CD4-positive, alpha-beta T cell treated with Interleukin-2 at 100 ng/mL for 4 hours (primary cell): Measurements from ENCODE around the gene CASQ2.

ENCODE experiments used
- DNase-seq: peaks from one replicate; pipeline ENCODE4 v3.0.0-alpha.2; 2020; ENCODE audit warnings: low spot score

CASQ2 gene

DNA sequence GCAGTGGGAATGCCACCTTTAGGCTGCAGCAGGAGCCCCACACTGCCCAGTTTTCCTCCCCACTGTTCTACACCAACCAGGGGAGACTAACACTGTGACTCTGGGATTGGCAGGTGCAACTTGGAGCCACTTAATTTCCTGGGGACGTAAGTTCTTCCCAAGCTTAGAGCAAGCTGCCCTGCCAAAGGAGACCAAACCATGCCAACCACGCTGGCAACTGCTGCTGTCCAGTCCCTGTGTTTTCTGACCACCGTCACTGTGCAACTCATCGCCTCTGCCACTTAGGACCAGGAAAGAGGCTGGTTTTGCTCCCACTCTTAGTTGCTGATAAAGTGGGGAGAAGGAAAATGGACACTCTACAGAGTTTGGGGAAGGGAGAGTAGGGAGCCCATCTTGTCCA is 76.3 kb downstream of the CASQ2 start:
- no peak for DNase-seq

DNA sequence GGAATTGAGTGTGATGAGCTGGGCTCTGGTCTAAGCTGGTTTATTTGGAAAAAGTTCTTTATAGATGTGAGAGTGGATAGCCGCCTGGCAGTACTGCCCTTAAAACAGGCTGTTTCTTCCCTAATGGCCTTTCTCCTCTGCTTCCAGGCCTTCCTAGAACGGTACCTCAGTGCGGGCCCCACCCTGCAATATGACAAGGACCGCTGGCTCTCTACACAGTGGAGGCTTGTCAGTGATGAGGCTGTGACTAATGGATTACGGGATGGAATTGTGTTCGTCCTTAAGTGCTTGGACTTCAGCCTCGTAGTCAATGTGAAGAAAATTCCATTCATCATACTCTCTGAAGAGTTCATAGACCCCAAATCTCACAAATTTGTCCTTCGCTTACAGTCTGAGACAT is 77.5 kb downstream of the CASQ2 start:
- DNase-seq = no peak

DNA sequence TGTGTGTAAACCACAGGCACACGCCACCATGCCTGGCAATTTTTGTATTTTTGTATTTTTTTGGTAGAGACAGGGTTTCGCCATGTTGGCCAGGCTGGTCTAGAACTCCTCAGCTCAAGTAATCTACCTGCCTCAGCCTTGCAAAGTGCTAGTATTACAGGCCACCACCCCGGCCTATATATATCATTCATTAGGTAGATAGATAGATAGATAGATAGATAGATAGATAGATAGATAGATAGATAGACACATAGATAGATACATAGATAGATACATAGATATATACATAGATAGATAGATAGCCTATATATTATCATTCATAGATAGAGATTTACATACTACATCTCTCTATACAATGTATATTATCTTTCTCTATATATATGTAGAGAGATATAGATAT is 80.8 kb downstream of the CASQ2 start:
- no peak for DNase-seq

DNA sequence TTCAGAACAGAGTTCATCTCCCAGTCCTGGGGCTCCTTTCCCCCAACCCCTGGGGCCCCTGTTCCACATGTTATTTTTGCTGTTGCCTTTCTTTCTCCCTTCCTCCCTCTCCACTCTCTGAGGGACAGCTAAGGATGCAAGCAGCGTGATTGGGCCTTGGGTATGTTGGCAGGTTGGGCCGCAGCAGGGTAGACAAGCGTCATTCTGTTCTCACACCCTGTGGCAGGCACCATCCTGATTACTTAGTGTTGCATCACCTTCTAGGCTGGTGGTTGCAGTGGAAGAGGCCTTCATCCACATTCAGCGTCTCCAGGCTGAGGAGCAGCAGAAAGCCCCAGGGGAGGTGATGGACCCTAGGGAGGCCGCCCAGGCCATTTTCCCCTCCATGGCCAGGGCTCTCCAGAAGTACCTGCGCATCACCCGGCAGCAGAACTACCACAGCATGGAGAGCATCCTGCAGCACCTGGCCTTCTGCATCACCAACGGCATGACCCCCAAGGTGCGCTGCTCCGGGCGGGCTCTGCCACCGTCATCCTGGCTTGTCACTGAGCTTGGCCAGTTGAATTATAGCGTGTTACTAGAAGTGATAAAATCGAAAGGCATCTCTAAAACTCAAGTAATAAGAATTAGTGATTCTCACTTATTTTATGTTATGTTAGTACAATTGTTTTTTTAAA is 83.3 kb downstream of the CASQ2 start:
- no peak for DNase-seq

DNA sequence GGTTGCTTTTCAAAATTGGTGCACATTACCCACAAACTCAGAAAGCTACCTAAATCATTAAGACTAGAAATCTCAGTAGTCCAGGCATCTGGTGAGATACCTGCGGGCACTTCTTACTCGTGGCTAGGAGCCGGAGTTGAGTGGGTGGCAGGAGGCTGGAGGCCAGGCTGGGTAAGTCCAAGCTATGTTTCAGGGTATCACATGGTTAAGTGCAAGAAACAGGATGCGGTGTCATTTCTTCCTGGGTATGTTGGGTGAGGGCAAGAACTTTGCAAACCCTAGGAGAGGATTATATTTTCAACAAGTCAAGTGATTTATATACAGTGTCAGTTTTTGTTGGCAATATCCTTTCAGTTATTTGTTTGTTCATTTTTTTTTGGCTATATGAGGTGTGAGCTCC is 85.7 kb downstream of the CASQ2 start:
- no peak for DNase-seq

DNA sequence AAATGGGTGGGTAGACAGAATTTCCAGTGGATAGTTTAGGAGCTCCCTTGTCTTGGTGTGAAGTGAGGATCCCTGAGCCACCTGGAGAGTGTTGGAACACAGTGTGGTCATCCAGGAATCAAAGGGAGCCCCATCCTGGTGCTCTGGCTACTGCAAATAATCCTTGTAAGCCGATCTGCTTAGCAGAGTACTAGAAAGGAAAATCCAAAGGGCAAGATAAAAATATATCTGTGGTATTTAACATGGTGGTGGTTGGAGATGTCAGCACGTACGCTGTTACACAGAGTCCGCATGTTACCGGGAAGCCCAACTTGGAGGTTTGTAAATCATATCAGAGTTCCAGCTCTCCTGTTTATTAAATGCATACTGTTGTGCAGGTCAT is 87.8 kb downstream of the CASQ2 start:
- no peak for DNase-seq

DNA sequence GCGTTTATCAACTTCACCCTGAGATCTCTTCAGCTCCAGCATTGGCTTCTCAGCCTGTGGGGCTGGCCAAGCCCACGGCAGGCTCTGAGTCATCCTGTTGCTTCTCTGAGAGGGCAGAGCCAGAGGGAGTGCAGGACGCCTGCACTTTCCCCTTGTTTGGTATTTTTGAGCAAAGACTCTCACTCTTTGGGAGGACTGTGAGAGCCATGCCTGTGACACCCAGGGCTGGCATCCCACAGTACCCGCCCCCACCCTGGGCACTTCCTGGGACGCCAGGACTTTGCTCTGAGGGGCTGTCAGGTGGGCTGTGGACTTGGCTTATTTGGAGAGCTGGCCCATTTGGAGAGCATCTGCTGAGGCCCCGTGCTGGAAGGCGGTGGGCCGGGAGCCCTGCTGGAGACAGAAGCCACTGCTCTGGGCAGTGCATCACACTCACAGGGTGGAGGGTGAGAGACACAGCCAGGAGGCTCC is 89.3 kb downstream of the CASQ2 start:
- DNase-seq = no peak

DNA sequence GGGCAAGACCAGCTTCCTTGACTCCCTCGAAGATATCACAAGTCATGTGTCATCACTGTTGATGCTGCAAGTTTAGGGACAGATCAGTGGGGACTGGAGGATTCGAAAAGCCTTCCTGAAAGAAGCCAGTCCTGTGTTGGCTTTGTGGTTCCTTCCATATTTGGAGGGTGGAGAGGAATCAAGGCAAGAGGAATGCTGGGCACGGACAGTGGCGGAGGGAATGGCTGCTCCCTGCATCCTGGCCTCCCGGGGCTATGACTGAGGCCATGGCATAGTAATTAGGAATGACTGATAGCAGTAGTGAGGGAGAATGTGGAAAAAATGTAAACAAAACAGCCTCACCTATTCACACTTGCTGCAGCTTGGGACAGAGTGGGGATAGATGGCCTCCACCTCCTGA is 90.4 kb downstream of the CASQ2 start:
- DNase-seq = no peak

DNA sequence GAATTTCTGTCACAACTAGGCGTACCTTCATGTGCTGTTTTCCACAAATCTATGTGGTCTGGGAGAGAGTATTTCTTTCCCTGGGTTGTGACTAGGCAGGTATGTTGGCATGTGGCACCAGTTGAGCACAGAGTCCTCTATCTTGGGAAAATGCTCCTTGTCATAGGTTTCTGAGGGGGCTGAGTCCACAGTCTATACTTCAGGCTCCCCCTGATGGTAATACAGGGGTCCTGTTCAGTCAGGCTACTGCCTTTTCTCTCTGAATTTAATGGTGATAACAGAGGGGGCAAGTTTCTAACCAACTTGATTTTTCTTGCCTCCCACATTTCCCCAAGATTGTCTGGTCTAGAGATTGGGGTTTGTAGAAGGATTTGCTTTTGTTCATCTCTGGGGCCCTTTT is 90.9 kb downstream of the CASQ2 start:
- no peak for DNase-seq

DNA sequence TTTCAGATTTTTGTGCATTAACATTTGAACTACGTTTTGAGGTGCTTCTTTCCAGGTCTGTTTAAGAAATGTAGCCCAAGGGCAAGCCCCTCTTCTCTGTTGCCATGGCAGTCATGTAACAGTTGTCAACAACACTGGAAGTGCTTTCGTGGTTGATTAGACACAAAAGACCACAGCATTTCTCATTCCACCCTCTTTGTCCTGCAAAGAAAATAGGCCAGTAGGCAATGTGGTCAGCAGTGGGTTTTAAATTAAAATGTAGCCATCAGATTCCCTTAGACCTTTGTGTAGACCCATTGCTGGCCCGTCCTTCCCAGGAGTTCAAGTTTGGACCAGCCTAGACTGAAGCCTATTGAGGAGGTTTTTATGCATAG is 91.3 kb downstream of the CASQ2 start:
- no peak for DNase-seq

DNA sequence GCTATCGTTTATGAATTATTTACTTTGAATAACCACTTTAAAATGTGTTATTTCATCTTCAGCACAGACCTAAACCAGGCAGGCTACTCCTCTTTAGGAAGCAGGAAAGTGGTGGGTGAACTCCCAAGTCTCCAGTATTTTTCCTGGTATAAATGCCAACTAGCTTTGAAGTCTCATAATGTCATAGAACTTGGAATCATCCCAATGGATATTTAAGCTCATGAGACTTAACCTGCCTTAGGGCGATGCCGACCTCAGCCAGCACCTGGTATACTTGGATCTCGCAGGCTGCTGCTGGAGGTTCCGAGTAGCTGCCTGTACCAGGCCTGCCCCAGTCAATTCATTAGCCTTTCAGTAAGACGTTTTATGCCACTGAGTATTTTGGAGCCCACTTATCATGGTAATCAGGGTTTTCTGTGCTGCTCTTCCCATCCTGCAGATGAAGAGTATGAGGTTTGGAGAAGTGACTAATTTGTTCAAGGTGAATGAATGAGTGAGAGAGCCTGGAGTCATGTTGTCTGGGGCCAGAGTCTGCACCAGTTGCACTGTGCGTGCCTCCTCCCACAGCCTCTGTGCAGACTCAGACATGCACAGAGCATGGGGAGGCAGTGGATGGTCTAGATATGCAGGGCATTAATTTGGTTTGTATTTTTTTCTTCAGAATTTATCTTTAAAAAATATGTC is 91.9 kb downstream of the CASQ2 start:
- no peak for DNase-seq

DNA sequence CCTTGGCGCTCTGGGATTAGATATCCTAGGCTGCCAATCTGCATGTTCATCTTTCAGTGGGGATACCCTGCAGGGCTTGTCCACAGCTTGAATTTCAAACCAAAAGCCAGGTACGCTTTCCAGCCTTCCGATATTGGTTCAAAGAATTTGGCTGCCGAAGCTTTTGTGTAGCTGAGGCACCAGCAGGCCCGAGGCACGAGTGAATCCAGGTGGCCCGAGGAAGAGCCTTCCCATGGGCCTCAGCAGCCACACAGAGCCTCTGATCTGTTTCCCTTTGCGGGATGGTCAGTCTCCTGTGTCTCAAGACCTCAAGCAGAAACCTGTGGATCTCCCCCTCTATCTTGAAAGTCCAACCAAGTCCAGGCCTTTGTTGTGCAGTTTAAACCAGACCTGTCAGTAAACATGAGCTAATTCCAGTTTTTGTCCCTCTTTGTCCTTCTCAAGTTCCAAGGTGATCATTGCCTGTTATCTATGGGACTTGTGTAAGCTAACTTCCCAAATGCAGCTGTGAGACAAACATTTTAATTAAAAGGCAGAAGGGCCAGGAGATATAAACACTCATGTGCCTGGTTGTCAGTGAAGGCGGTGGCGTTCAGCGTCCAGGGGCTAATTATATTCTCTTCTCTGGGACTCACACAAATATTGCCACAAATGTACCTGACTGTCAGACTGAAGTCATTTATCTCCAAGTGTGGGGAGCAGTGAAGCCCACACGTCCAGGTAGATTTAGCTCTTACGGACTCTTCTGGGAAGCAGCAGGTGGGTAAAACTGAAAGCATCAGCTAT is 96.1 kb downstream of the CASQ2 start:
- no peak for DNase-seq

DNA sequence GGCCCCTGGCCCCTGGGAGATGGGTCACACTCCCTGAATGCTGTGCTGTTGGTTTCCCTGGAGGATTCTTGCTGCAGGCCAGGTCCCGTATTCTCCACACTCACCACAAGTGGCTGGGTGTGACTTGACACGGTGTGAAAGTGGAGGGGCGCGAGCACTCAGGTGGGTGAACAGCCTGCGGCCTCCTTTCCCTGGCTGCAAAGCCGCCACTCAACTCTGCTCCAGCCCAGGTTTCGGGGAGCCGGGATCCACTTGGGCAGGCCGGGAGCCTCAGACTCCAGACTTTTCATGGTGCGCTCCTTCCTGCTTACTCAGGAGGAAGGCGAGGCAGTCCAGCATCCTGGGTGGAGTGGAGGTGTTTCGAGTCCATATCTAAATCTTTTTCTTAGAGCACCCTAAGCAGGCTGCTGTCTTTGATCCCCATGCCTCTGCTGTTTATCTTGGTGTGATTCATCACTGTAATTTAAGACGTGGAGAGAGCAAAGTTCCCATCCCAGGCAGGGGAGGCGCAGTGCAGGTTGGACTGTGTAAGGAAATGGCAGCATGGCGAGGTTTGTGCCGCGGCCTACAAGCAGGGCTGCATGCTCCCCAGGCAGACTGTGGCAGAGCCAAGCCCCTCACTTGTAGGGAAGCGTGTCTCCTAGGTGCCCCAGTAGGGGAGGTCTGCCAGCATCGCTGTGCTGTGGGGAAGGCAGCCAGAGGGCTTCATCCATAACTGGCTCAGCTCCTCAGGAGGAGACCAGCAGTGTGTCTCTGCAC is 97.2 kb downstream of the CASQ2 start:
- DNase-seq = no peak

DNA sequence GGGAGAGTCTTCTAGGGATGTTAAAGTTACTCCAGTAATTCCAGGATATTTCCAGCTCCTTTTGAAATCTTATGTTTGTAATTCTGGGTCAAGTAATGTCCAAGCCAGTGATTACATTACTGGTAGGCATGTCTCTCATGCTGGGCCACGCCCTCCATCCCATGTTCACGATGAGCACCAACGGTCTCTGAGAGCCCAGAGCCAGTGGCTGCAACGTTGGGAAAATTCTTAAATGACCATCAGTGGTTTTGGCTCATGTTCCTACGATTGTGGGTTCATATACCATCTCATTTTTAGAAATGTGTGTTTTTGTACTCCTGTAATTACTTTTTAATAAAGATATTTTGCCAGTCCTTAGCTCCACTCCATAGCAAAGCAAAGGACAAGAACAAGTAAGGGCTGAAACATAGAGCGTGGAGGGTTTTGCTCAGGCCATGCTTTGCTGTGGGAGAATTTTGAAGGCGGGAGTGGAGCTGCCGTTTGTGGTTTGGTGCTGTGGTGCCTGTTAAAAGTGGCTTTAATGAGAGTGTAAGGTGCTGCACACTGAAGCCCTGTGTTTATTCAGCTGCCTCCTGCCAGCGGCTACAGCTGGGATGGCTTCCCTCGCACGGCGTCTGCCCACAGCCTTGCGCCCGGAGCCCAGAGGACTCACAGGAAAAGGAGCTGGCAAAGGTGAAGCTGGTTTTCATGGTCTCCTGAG is 97.9 kb downstream of the CASQ2 start:
- no peak for DNase-seq

DNA sequence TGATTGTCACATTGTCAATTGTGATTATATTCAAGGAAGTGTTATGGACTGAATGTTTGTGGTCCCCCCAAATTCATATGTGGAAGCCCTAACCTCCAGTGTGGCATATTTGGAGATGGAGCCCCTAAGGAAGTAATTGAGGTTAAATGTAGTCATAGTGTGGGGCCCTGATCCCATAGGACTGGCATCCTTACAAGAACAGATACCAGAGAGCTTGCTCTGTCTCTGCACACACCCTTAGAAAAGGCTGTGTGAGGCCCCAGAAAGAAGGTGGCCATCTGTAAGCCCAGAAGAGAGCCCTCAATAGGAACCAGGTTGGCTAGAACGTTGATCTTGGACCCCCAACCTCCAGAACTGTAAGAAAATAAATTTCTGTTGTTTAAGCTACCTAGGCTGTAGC is 98.6 kb downstream of the CASQ2 start:
- no peak for DNase-seq

DNA sequence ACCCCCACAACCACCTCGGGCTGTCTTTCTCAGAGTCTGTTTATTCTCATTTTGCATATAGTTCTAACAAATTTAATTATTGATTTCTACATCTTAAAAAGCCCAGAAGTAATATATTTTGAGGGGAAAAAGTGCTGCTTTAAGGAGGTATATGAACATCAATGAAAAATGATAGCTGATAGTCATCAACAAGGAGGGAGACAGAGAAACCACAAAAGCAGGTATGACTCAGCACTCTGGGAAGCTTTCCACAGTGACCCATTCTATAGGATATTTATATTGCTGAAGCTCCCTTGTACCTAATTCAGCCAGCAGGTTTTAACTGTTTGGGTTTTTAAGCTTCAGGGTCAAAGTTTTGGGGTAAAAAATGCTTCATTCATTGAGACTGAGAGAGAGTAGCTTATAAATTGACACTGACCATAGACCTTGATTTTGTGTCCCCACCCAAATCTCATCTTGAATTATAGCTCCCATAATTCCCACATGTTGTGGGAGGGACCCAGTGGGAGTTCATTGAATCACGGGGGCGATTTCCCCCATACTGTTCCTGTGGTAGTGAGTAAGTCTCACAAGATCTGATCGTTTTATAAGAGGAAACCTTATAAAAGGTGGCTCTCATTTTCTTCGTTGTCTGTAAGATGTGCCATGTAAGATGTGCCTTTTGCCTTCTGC is 99.4 kb downstream of the CASQ2 start:
- no peak for DNase-seq

DNA sequence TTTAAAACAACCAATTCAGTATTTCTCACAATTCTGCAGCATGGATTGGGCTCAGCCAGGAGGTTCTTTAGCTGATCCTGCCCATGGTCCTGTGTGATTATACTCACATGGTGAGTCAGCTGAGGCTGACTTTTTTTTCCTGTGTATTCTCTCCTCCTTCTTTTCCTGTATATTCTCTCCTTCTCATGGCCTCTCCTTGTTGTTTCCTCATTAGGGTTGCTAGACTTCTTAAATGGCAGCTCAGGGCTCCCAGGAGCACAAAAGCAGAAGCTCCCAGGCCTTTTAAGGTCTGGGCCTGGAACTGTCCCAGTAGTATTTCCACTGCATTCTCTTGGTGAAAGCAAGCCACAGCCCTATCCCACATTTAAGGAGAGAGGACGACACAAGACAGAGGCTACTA is 99.9 kb downstream of the CASQ2 start:
- no peak for DNase-seq

DNA sequence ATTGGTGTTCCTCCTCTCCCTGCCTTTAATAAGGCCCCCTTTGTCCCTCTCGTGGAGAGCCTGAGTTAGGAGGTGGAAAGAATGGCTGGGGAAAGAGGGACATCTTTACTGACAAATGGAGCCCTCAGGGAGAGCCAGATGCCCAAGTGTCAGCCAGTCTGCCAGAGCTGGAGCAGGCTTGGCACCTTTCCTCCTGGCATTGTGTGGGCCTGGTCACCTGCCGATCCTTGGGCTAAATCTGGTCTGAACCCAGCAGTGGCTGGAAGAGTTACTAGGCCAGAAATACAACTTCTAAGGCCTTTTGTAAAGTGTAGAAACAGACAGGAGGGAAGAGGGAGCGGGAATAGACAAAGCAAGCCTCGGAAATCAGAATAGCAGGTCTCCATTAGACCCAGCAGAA is 101.8 kb downstream of the CASQ2 start:
- no peak for DNase-seq

DNA sequence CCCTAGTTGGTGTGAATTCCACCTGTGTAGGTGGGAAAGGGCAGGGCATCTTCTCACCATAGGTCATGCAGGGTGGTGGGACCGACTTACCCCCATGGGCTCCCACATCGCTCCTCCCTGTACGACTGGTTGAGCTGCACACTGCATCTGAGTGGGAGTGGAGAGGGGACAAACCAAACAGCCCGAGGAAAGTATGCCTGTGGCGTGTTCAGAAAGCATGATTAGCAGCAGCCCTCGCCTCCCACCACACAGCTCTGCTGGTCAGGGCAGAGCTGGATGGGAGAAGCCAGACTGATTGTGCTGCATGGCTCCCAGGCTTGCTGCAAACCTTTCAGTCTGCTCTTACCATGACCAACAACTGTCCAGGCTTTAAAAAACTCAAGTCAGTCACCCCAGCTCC is 102.3 kb downstream of the CASQ2 start:
- DNase-seq = no peak

DNA sequence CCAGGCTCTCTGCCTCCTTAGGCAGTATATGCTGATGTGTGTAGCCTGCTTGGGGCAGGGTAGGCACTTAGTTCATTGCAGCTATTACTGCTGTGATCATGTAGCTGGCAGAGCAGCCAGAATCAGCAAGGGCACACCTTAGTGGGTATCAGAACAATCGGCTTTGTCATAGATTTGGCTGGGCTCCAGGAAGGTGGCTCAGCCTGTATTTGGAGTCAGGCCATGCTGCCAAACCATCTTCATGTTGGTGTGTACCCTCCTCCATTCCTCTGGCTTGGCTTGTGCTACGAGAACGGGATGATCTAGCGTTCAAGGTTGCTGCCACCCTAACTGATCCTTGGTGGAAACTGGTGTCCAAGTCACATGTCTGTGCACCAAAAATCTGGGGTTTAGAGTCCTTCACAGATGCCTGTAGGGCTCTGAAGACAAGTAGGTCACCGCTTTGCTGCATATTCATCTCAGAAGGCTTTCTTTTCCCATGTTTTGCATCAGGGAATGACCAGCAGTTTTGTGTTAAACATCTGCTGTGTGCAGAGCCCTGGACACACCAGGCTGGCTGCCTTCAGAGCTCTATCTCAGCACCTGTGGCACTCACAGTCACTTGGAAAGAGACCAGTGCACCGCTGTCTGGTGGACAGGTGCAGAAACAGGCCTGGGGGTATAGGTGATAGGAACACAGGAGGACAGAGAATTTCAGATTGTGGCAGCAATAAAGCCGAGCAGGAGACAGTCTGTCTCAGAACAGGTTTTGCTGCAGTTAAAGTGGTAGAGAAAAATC is 103.0 kb downstream of the CASQ2 start:
- DNase-seq = no peak

DNA sequence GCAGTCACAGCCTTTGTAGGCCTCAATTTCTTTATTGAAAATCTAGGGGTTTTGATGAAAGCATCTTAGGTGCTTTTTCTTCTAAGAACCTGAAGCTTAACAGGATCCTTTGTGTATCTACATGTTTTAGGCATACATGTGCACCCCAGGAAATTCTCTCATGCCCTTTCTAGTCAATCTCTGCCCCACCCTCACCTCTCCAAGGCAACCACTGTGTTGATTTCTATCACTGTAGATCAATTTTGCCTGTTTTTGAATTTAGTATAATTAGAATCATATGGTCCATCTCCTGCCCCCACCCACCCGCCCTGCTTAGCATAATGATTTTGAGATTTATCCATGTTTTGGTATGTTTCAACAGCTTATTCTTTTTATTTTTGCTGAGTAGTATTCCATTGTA is 107.4 kb downstream of the CASQ2 start:
- no peak for DNase-seq
